NCI-H1436 treated with DMSO at 0.1 percent for 48 hours (cell line): Measurements from ENCODE around the gene NFAT5.
"Not testable (repeated sequence)": the region's sequence is repeated elsewhere in the genome, so short reads cannot be mapped to it uniquely, and the experiment has no call there.

Experiments used
- DNase-seq: peaks from one replicate; lab custom pipeline; 2025; lab: John Stamatoyannopoulos, UW

NFAT5 gene

GRCh38 chr16:69595127-69596036 lies 29.6 kb downstream of the NFAT5 start:
- no peak for DNase-seq

- DNase-seq: no peak
Measured at GRCh38 chr16:69596801-69597200, 31.0 kb downstream of the NFAT5 start.

DNA sequence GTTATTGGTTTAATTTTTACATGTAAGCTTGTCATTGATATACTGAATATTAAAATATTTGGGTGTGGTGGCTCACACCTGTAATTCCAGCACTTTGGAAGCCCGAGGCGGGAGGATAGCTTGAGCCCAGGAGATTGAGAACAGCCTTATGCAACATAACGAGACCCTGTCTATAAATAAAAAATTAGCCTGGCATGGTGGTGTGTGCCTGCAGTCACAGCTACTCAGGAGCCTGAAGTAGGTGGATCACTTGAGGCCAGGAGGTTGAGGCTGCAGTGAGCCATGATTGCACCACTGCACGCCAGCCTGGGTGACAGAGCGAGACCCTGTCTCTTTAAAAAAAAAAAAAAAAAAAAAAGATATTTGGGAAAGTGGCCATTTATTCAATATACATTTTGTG lies 32.3 kb downstream of the NFAT5 start:
- no peak for DNase-seq

DNA sequence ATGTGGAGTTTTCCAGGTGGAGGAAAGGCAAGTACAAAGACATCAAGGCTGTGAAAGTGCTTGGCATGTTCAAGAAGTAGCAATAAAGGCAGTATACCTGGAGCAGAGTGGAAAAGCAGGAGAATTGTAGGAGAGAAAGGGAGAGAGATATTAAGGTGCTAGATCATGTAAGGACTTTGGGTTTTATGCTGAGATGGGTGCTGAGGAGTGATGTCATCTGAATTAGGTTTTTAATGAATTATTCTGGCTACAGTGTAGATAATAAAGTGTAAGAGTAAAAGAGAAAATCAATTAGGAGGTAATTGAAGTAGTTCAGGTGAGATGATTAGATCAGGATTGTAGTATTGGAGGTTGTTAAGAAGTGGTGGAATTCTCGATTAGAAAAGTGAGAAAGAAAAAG lies 34.0 kb downstream of the NFAT5 start:
- no peak for DNase-seq

- DNase-seq: no peak
Measured at GRCh38 chr16:69600202-69600601, 34.4 kb downstream of the NFAT5 start.

DNA sequence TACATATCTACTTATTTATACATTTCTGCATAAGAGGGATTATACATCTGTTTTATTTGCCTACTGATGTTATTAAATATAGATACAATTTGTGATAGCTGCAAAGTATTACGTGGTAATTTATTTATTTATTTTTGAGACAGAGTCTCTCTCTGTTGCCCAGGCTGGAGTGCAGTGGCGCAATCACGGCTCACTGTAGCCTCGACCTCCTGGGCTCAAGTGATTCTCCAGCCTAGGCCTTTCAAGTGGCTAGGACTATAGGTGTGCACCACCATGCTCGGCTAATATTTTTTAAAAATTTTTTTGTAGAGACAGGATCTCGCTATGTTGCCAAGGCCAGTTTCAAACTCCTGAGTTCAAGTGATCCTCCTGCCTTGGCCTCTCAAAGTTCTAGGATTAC lies 35.5 kb downstream of the NFAT5 start:
- no peak for DNase-seq

DNA sequence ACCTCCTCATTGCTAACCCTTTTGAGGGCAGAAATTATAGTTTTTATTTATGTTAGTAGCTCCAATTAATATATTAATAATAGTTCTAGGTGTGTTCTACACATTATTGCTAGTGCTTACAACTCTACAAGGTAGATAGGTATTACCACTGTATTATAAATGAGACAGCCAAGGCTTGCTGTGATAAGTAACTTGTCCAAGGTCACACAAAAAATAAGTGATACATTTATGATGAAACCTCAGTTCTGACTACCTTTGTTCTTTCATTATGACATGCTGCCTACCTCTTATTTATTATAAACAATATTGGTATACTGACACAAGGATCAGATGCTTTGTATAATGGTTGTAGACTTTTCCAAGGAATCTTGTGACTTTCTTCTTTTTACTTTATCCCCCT lies 41.2 kb downstream of the NFAT5 start:
- no peak for DNase-seq

- no peak for DNase-seq
Measured at GRCh38 chr16:69607674-69608073, 41.9 kb downstream of the NFAT5 start.

DNA sequence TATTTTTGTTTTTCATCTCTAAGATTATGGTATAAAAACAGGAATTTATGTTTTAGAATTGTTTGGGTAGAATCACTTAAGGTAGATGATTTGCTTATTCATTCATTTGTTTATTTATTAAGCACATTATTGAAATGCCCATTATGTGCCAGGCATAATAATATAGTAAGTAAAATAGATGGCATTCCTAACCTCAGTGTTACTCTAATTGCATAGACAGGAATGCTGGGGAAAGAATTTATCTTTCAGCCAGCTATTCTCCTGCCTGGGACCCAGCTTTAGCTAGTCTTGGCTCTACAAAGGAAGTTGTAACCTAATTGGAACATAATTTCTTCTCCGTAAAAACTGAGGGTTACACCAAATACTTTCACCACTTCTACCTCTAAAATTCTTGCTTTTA lies 44.6 kb downstream of the NFAT5 start:
- no peak for DNase-seq

GRCh38 chr16:69611103-69611640 lies 45.4 kb downstream of the NFAT5 start:
- no peak for DNase-seq

- DNase-seq: no peak
Measured at GRCh38 chr16:69613378-69614154, 47.8 kb downstream of the NFAT5 start.

GRCh38 chr16:69615528-69615927 lies 49.8 kb downstream of the NFAT5 start:
- DNase-seq: no peak

DNA sequence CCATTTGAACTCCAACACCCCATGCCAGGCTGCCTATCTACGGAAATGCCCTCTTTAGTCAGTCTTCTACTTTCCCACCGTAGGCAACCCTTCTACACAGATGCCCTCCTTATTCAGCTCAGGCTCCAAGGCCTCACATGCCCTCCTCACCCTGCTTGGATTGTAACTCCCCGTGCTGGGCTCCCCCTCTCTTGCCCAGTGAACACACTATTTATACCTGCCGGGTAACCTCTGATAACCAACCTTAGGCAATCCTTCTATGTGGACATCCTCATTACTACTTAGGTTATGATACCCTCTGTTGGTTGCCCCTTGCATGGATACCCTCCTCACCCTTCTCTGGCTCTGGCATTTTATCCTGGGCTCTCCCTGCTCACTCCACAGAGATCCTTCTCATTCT lies 50.3 kb downstream of the NFAT5 start:
- no peak for DNase-seq

DNA sequence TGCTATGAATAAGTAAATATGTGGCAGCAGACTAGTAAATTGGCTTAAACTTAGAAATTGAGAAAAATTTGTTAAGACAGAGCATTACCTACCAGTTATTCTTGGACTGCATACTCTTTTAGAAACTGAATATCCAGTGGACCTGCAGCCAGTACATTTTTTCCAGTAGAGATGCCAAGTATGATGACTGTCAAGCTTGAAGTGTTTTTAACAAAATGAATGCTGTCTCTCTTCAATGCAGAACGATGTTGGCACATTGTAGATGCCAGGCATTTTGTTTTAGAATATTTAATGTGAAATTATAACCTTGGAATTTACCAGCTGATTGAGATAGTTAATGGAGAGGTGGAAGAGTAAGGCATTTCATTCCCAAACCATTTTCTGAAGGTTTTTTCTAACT lies 52.5 kb downstream of the NFAT5 start:
- DNase-seq: no peak

GRCh38 chr16:69618721-69619120 lies 53.0 kb downstream of the NFAT5 start:
- DNase-seq: no peak

DNA sequence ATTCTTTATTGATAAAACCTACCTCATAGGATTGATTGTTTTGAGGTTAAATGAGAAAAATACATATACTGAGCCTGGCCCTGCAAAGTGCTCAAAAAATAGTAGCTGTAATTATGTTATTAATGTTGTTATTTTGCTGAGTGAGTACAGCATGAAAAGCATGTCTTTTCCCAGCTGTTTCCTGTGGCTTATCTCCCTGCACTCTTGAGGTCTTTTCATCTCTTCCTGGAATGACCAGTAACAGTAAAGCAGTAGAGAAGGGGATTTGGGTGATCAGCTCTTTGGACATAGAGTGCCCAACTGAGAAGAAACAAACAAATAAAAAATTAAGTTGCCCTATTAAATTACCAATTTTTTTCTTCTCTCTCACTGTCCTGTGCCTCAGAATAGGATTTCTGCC lies 53.7 kb downstream of the NFAT5 start:
- no peak for DNase-seq

DNA sequence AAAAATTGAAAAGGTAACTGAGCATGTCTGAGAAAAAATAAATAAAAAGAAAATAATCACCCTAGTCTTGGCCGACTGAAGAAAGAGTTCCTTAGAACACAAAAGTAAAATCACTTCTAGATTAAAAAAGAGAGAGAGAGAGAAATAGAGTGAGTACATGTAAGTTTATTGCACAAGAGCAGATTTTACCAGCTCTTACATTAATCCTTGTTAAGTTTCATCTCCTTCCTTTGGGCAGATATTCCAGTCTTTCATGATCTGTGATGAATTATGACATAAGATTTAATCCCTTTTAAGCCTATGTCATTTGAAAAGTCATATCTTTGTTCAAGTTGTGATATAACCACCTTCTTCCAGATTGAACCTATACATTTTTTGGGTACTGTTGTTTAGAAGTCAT lies 54.8 kb downstream of the NFAT5 start:
- no peak for DNase-seq

- DNase-seq: no peak
Measured at GRCh38 chr16:69621225-69621624, 55.5 kb downstream of the NFAT5 start.

- no peak for DNase-seq
Measured at GRCh38 chr16:69626256-69626655, 60.5 kb downstream of the NFAT5 start.

GRCh38 chr16:69632828-69633227 lies 67.1 kb downstream of the NFAT5 start:
- DNase-seq: no peak

- no peak for DNase-seq
Measured at GRCh38 chr16:69633375-69633774, 67.6 kb downstream of the NFAT5 start.

GRCh38 chr16:69636563-69637146 lies 70.9 kb downstream of the NFAT5 start:
- DNase-seq: not testable (repeated sequence)
